HG02759 (cell line): Measurements from ENCODE around the gene RUFY4.

Experiments used
- ATAC-seq: cut with Tn5 transposase; IDR thresholded peaks from one replicate; pipeline ENCODE4 v1.9.1; 2021; ENCODE audit warnings: mild to moderate bottlenecking, moderate library complexity; ENCODE audit not compliant: unreplicated experiment

Gene RUFY4

GRCh38 chr2:218137514-218137913 is 68.5 kb downstream of the RUFY4 start:
- ATAC-seq, result no peak

GRCh38 chr2:218138047-218138446 is 69.0 kb downstream of the RUFY4 start:
- no peak for ATAC-seq
